K562 (cell line): Measurements from ENCODE around the gene TMEM176A. TPM values are rescaled to one million over a fixed set of nuclear protein-coding genes. Genes with fewer than 3 reads are reported as not detected.
A peak's percentile ranks its signal among the peaks of the same experiment; 100 is the strongest.

Experiments
- AFF4 ChIP-seq: sonication (generic); formaldehyde crosslinking; IDR thresholded peaks from 2 replicates; pipeline ENCODE4 v1.8.0; 2023; ENCODE audit warnings: mild to moderate bottlenecking, missing genetic modification reagents
- ATF1 ChIP-seq, 2 experiments: fragments of 450-650 bp in 1 of 2; IDR thresholded peaks; 2 replicates each; pipeline ENCODE4 v1.6.1; 2016; ENCODE audit warnings: missing compliant biosample characterization in 1 of 2, missing genetic modification characterization in 1 of 2
- BDP1 ChIP-seq: IDR thresholded peaks from 3 replicates; pipeline ENCODE4 v1.6.1; 2011; ENCODE audit not compliant: insufficient read length, insufficient read depth
- BRD9 ChIP-seq: fragments of 450-650 bp; IDR thresholded peaks from 2 replicates; pipeline ENCODE4 v1.6.1; 2018; ENCODE audit warnings: low read depth; ENCODE audit not compliant: partially characterized antibody
- CBX3 ChIP-seq, 2 experiments: IDR thresholded peaks; 1 replicate in 1 of 2; 2 replicates in 1 of 2; pipeline ENCODE4 v1.6.1; 2012; ENCODE audit warnings: inconsistent platforms in 2 of 2, low read length in 2 of 2, borderline replicate concordance in 1 of 2, control low read depth in 1 of 2
- ETV6 ChIP-seq, 3 experiments: fragments of 150-350 bp in 1 of 3; sonication (generic) in 1 of 3; formaldehyde crosslinking in 1 of 3; IDR thresholded peaks; 2 replicates each; pipeline versions ENCODE4 v1.6.1 to v1.8.0; 2014 to 2022; ENCODE audit warnings: borderline replicate concordance in 2 of 3, low read depth in 2 of 3, antibody characterized with exemption in 1 of 3, low read length in 1 of 3, mild to moderate bottlenecking in 1 of 3, missing genetic modification reagents in 1 of 3
- HDAC1 ChIP-seq, 2 experiments: fragments of 450-650 bp; IDR thresholded peaks; 2 replicates each; pipeline ENCODE4 v1.6.1; 2016 to 2017; ENCODE audit warnings: inconsistent platforms in 1 of 2, mild to moderate bottlenecking in 1 of 2, moderate library complexity in 1 of 2
- HES1 ChIP-seq: fragments of 450-650 bp; IDR thresholded peaks from 2 replicates; pipeline ENCODE4 v1.6.1; 2016; ENCODE audit warnings: low read depth, mild to moderate bottlenecking, moderate library complexity
- IFI16 ChIP-seq: fragments of 250-450 bp; sonication (Bioruptor Pico); IDR thresholded peaks from 2 replicates; pipeline ENCODE4 v2.1.2; 2022; ENCODE audit warnings: mild to moderate bottlenecking, inconsistent platforms
- KLF13 ChIP-seq: fragments of 450-650 bp; IDR thresholded peaks from 2 replicates; pipeline ENCODE4 v1.6.1; 2016; ENCODE audit warnings: missing genetic modification characterization, low read depth, mild to moderate bottlenecking, missing compliant biosample characterization, moderate library complexity, borderline replicate concordance
- MEIS2 ChIP-seq: fragments of 450-650 bp; IDR thresholded peaks from 2 replicates; pipeline ENCODE4 v1.6.1; 2014; ENCODE audit warnings: mild to moderate bottlenecking; ENCODE audit not compliant: partially characterized antibody
- NCOR1 ChIP-seq: fragments of 450-650 bp; IDR thresholded peaks from 2 replicates; pipeline ENCODE4 v1.6.1; 2016; ENCODE audit warnings: mild to moderate bottlenecking, moderate library complexity
- PURB ChIP-seq: sonication (generic); formaldehyde crosslinking; IDR thresholded peaks from 2 replicates; pipeline ENCODE4 v1.9.0; 2021; ENCODE audit warnings: low read depth, mild to moderate bottlenecking, missing genetic modification reagents
- SOX6 ChIP-seq: fragments of 450-650 bp; IDR thresholded peaks from 2 replicates; pipeline ENCODE4 v1.6.1; 2014; ENCODE audit warnings: mild to moderate bottlenecking
- STAG1 ChIP-seq: sonication (generic); formaldehyde crosslinking; IDR thresholded peaks from 2 replicates; pipeline ENCODE4 v1.5.0; 2020; ENCODE audit warnings: missing genetic modification reagents, borderline replicate concordance
- TBP ChIP-seq: optimal IDR thresholded peaks from 2 replicates; pipeline ENCODE3; 2011; ENCODE audit warnings: low read depth, low read length, improper control_type of control experiment
- ZNF324 ChIP-seq: fragments of 250-450 bp; sonication (Bioruptor Pico); IDR thresholded peaks from 2 replicates; pipeline ENCODE4 v1.4.0; 2020; ENCODE audit warnings: mild to moderate bottlenecking
- ZSCAN29 ChIP-seq: fragments of 450-650 bp; IDR thresholded peaks from 2 replicates; pipeline ENCODE4 v1.6.1; 2017
- polyA plus RNA-seq, 8 experiments: library from polyadenylated mRNA; depleted of rRNA in 4 of 8; stranded (reverse) in 5 of 8; unstranded in 3 of 8; fragments of >200 nt; fragmentation: Nextera tagmentation in 2 of 8; fragmentation: Illumina TruSeq in 1 of 8; extraction: Ambion mirVana in 2 of 8; extraction: Trizol in 1 of 8; gene quantifications; 2 replicates each; pipeline versions ENCODE4 v1.2.1 to v1.2.3, GENCODE V29; 2011 to 2014; ENCODE audit warnings: inconsistent platforms in 1 of 8, missing spikeins in 1 of 8
- total RNA-seq, 7 experiments: library from RNA; depleted of rRNA in 6 of 7; stranded (reverse); fragments of >200 nt in 6 of 7; fragmentation: Illumina TruSeq in 2 of 7; extraction: Trizol in 2 of 7; gene quantifications; 2 replicates each; pipeline versions ENCODE4 v1.2.1 to v1.2.3, GENCODE V29; 2011 to 2021; ENCODE audit warnings: low replicate concordance in 1 of 7
- TF ChIP-seq, protein P1 (sequence below): fragments of 450-650 bp; IDR thresholded peaks from 2 replicates; pipeline ENCODE4 v1.6.1; 2016
- TF ChIP-seq, protein P2 (sequence below): fragments of 450-650 bp; formaldehyde crosslinking; conservative IDR thresholded peaks from 2 replicates; pipeline ENCODE4 v1.4.0; 2022; ENCODE audit warnings: mild to moderate bottlenecking, missing genetic modification characterization

Gene TMEM176A
- total and polyA plus RNA-seq, 9 of the 15 experiments (the other 6 are each of a cell fraction or from before 2014, with no cell fraction given) = 0.31 TPM; not detected in 8

- TF ChIP-seq ATF1 (CRISPR knock-in tag; IDR thresholded peaks at IDR 0.05) = no peak
- peak; percentile 25; the same call in 1 of the 2 replicates for TF ChIP-seq ATF1 (tag; IDR thresholded peaks at IDR 0.05)
- TF ChIP-seq, protein P1, sequence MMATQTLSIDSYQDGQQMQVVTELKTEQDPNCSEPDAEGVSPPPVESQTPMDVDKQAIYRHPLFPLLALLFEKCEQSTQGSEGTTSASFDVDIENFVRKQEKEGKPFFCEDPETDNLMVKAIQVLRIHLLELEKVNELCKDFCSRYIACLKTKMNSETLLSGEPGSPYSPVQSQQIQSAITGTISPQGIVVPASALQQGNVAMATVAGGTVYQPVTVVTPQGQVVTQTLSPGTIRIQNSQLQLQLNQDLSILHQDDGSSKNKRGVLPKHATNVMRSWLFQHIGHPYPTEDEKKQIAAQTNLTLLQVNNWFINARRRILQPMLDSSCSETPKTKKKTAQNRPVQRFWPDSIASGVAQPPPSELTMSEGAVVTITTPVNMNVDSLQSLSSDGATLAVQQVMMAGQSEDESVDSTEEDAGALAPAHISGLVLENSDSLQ = peak; percentile 73
- TF ChIP-seq STAG1 (CRISPR knock-in tag) = no peak
- peak in 1 of 2 experiments; percentile 98; a peak in 2 of 4 replicates for TF ChIP-seq HDAC1 (IDR thresholded peaks at IDR 0.05)
- TF ChIP-seq AFF4 (CRISPR knock-in tag) = no peak
- TF ChIP-seq TBP = no peak
- TF ChIP-seq KLF13 (tag) = no peak
- TF ChIP-seq BDP1 = no peak
- TF ChIP-seq CBX3 (IDR thresholded peaks at IDR 0.05; ENCODE audit: borderline replicate concordance in 1 of 2, low read length in 2 of 2) = no peak
- peak; percentile 90 for TF ChIP-seq SOX6
- TF ChIP-seq NCOR1 = peak; percentile 47
- no peak for TF ChIP-seq PURB
- TF ChIP-seq ETV6 (IDR thresholded peaks at IDR 0.05; ENCODE audit: borderline replicate concordance in 1 of 2, low read depth in 2 of 2, low read length in 1 of 2) = peak in 1 of 2 experiments; percentile 64; a peak in 3 of 4 replicates
- no peak for TF ChIP-seq ETV6 (CRISPR knock-in tag; IDR thresholded peaks at IDR 0.05; ENCODE audit: borderline replicate concordance)
- TF ChIP-seq, protein P2, sequence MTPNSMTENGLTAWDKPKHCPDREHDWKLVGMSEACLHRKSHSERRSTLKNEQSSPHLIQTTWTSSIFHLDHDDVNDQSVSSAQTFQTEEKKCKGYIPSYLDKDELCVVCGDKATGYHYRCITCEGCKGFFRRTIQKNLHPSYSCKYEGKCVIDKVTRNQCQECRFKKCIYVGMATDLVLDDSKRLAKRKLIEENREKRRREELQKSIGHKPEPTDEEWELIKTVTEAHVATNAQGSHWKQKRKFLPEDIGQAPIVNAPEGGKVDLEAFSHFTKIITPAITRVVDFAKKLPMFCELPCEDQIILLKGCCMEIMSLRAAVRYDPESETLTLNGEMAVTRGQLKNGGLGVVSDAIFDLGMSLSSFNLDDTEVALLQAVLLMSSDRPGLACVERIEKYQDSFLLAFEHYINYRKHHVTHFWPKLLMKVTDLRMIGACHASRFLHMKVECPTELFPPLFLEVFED (CRISPR knock-in tag) = 0 out of 2 replicates have a peak, but pooled peaks have one; percentile 36
- TF ChIP-seq BRD9 = no peak
- no peak for TF ChIP-seq ZSCAN29
- TF ChIP-seq HES1 = peak; percentile 95
- no peak for TF ChIP-seq ZNF324
- TF ChIP-seq MEIS2 = peak; percentile 92
- TF ChIP-seq IFI16 = no peak
These were observed 13.0 kb upstream of the TMEM176A start (continued) for GRCh38 chr7:150787321-150788281.
